ENCODE results near the gene PIP4P1. TPM values are rescaled to one million over a fixed set of nuclear protein-coding genes. Genes with fewer than 3 reads are reported as not detected.

Gene PIP4P1
- polyA plus RNA-seq, 1 donor: 37.0 TPM

- no peak for DNase-seq
These were observed 52.0 kb downstream of the PIP4P1 start for GRCh38 chr14:20409226-20409625.

Other genes with a start within 250 kb of the PIP4P1 start
- not detected for gene OR11H6, start 237.7 kb downstream of the PIP4P1 start, polyA plus RNA-seq (ENCODE audit: insufficient read length)
- 0.98 TPM for gene OR11H7, start 232.5 kb downstream of the PIP4P1 start, polyA plus RNA-seq (ENCODE audit: insufficient read length)
- gene OR11H4, start 222.1 kb downstream of the PIP4P1 start, polyA plus RNA-seq (ENCODE audit: insufficient read length): 0.13 TPM
- gene TTC5, start 155.5 kb downstream of the PIP4P1 start, polyA plus RNA-seq (ENCODE audit: insufficient read length): 28.9 TPM
- 127 TPM for gene CCNB1IP1, start 128.2 kb downstream of the PIP4P1 start, polyA plus RNA-seq (ENCODE audit: insufficient read length)
- gene PARP2, start 117.8 kb downstream of the PIP4P1 start, polyA plus RNA-seq (ENCODE audit: insufficient read length): 72.2 TPM
- 21.5 TPM for gene TEP1, start 47.9 kb downstream of the PIP4P1 start, polyA plus RNA-seq (ENCODE audit: insufficient read length)
- gene KLHL33, start 25.3 kb downstream of the PIP4P1 start, polyA plus RNA-seq (ENCODE audit: insufficient read length): 0.60 TPM
- gene OSGEP, start 6.6 kb downstream of the PIP4P1 start, polyA plus RNA-seq (ENCODE audit: insufficient read length): 85.7 TPM
- gene APEX1, start 6.2 kb downstream of the PIP4P1 start, polyA plus RNA-seq (ENCODE audit: insufficient read length): 289 TPM
- 74.1 TPM for gene PNP, start 8.0 kb upstream of the PIP4P1 start, polyA plus RNA-seq (ENCODE audit: insufficient read length)
- gene RNASE10, start 44.1 kb upstream of the PIP4P1 start, polyA plus RNA-seq (ENCODE audit: insufficient read length): 0.13 TPM
- gene RNASE9, start 99.6 kb upstream of the PIP4P1 start, polyA plus RNA-seq (ENCODE audit: insufficient read length): not detected
- not detected for gene RNASE11, start 126.6 kb upstream of the PIP4P1 start, polyA plus RNA-seq (ENCODE audit: insufficient read length)
- not detected for gene RNASE12, start 129.9 kb upstream of the PIP4P1 start, polyA plus RNA-seq (ENCODE audit: insufficient read length)
- gene OR6S1, start 180.3 kb upstream of the PIP4P1 start, polyA plus RNA-seq (ENCODE audit: insufficient read length): not detected
- gene RNASE4, start 223.1 kb upstream of the PIP4P1 start, polyA plus RNA-seq (ENCODE audit: insufficient read length): 1.0 TPM
- 3.3 TPM for gene ANG, start 227.3 kb upstream of the PIP4P1 start, polyA plus RNA-seq (ENCODE audit: insufficient read length)